HFFc6 (cell line): ENCODE measurements around the gene SAP30BP. TPM values are rescaled to one million over a fixed set of nuclear protein-coding genes. Genes with fewer than 3 reads are reported as not detected.

Experiments used
- DNase-seq: peaks from one replicate; pipeline ENCODE4 v3.0.0-alpha.2; 2018
- H3K27ac Mint-ChIP-seq: 2 replicates; pipeline ENCODE4 v1.8.0; 2020; ENCODE audit warnings: mild to moderate bottlenecking, mixed read lengths
- H3K27me3 Mint-ChIP-seq: 2 replicates; pipeline ENCODE4 v1.8.0; 2021; ENCODE audit warnings: mild to moderate bottlenecking, moderate library complexity, mixed read lengths; ENCODE audit not compliant: insufficient read depth
- H3K36me3 Mint-ChIP-seq: 2 replicates; pipeline ENCODE4 v1.8.0; 2021; ENCODE audit warnings: low read depth, mixed read lengths
- H3K4me1 Mint-ChIP-seq: 2 replicates; pipeline ENCODE4 v1.8.0; 2020; ENCODE audit warnings: low read depth, mixed read lengths
- H3K4me3 Mint-ChIP-seq: 2 replicates; pipeline ENCODE4 v1.8.0; 2020; ENCODE audit warnings: mild to moderate bottlenecking, moderate library complexity, mixed read lengths
- H3K9me3 Mint-ChIP-seq: 2 replicates; pipeline ENCODE4 v1.8.0; 2020; ENCODE audit warnings: mild to moderate bottlenecking, mixed read lengths
- CTCF ChIP-seq: fragments of 200-600 bp; sonication (generic); IDR thresholded peaks from 2 replicates; pipeline ENCODE4 v1.5.0; 2021; ENCODE audit warnings: antibody characterized with exemption, mild to moderate bottlenecking
- total RNA-seq, 6 experiments: library from RNA; stranded (reverse); fragmentation: NEBNext Ultra II Directional; extraction: Animal tissue kit (Norgen Biotek cat#: 25700); gene quantifications; 2 replicates in 1 of 6; 3 replicates in 5 of 6; pipeline ENCODE4 v1.2.3, GENCODE V29; 2021

SAP30BP gene
- total RNA-seq, 6 experiments from 2014 or later, result 68.4 to 81.5 (median 71.4) TPM

GRCh38 chr17:75722076-75722475 is 54.9 kb downstream of the SAP30BP start:
- Mint-ChIP-seq H3K4me1 (no peaks in the 10 kb centered on the region), H3K27me3 (peaks cover 16% of the 10 kb centered on the region), H3K4me3 (no peak overlapping the region), H3K9me3 (no peaks in the 10 kb centered on the region), H3K36me3 (no peaks in the 10 kb centered on the region), H3K27ac (no peak overlapping the region)
- DNase-seq, result no peak
- TF ChIP-seq CTCF, result no peak

- no peaks in the 10 kb centered on the region for H3K4me1 Mint-ChIP-seq
- no peak for DNase-seq
- no peak overlapping the region for H3K27ac Mint-ChIP-seq
- no peaks in the 10 kb centered on the region for H3K9me3 Mint-ChIP-seq
- H3K27me3 Mint-ChIP-seq, result peaks cover 16% of the 10 kb centered on the region
- no peak for TF ChIP-seq CTCF
- no peak overlapping the region for H3K4me3 Mint-ChIP-seq
- no peaks in the 10 kb centered on the region for H3K36me3 Mint-ChIP-seq
These were observed 55.5 kb downstream of the SAP30BP start for GRCh38 chr17:75722542-75723095.

- H3K9me3 Mint-ChIP-seq, result no peaks in the 10 kb centered on the region
- no peak for DNase-seq
- no peak for TF ChIP-seq CTCF
- H3K4me1 Mint-ChIP-seq, result no peaks in the 10 kb centered on the region
- peaks cover 14% of the 10 kb centered on the region for H3K27me3 Mint-ChIP-seq
- no peak overlapping the region for H3K4me3 Mint-ChIP-seq
- no peak overlapping the region for H3K27ac Mint-ChIP-seq
- no peaks in the 10 kb centered on the region for H3K36me3 Mint-ChIP-seq
These were observed 56.2 kb downstream of the SAP30BP start for GRCh38 chr17:75723171-75723930.

GRCh38 chr17:75724016-75725003 is 57.2 kb downstream of the SAP30BP start:
- no peak overlapping the region for H3K4me3 Mint-ChIP-seq
- H3K27me3 Mint-ChIP-seq, result peaks cover 14% of the 10 kb centered on the region
- H3K36me3 Mint-ChIP-seq, result no peaks in the 10 kb centered on the region
- no peak for TF ChIP-seq CTCF
- H3K4me1 Mint-ChIP-seq, result no peaks in the 10 kb centered on the region
- no peaks in the 10 kb centered on the region for H3K9me3 Mint-ChIP-seq
- no peak overlapping the region for H3K27ac Mint-ChIP-seq
- no peak for DNase-seq

- TF ChIP-seq CTCF, result no peak
- no peaks in the 10 kb centered on the region for H3K4me1 Mint-ChIP-seq
- no peaks in the 10 kb centered on the region for H3K36me3 Mint-ChIP-seq
- H3K9me3 Mint-ChIP-seq, result no peaks in the 10 kb centered on the region
- H3K27me3 Mint-ChIP-seq, result peaks cover 9% of the 10 kb centered on the region; the same call in 1 of the 2 replicates
- no peak overlapping the region for H3K27ac Mint-ChIP-seq
- no peak overlapping the region for H3K4me3 Mint-ChIP-seq
- DNase-seq, result no peak
These were observed 58.4 kb downstream of the SAP30BP start for GRCh38 chr17:75725504-75725903.
